HepG2 (cell line): Measurements from ENCODE around the gene NHSL1. TPM values are rescaled to one million over a fixed set of nuclear protein-coding genes. Genes with fewer than 3 reads are reported as not detected.

Experiments
- BCLAF1 ChIP-seq: fragments of 450-650 bp; IDR thresholded peaks from 2 replicates; pipeline ENCODE4 v1.6.1; 2017; ENCODE audit warnings: mild to moderate bottlenecking
- CENPX ChIP-seq: sonication (generic); formaldehyde crosslinking; IDR thresholded peaks from 2 replicates; pipeline ENCODE4 v1.9.0; 2021; ENCODE audit warnings: mild to moderate bottlenecking, missing genetic modification reagents, moderate library complexity
- CSRNP1 ChIP-seq: sonication (generic); formaldehyde crosslinking; IDR thresholded peaks from 2 replicates; pipeline ENCODE4 v1.8.1; 2023; ENCODE audit warnings: mild to moderate bottlenecking, missing genetic modification reagents
- DR1 ChIP-seq: sonication (generic); formaldehyde crosslinking; IDR thresholded peaks from 2 replicates; pipeline ENCODE4 v1.8.0; 2021; ENCODE audit warnings: mild to moderate bottlenecking, missing genetic modification reagents, inconsistent platforms
- EED ChIP-seq: sonication (generic); formaldehyde crosslinking; IDR thresholded peaks from 2 replicates; pipeline ENCODE4 v1.5.0; 2020; ENCODE audit warnings: mild to moderate bottlenecking, missing genetic modification reagents
- GLI4 ChIP-seq: sonication (generic); formaldehyde crosslinking; IDR thresholded peaks from 2 replicates; pipeline ENCODE4 v1.5.1; 2020; ENCODE audit warnings: missing genetic modification reagents, mild to moderate bottlenecking, moderate library complexity, borderline replicate concordance
- GTF2F1 ChIP-seq: fragments of 150-350 bp; IDR thresholded peaks from 2 replicates; pipeline ENCODE4 v1.6.1; 2014; ENCODE audit warnings: low read length
- HMG20A ChIP-seq: IDR thresholded peaks from 2 replicates; pipeline ENCODE4 v1.6.1; 2016; ENCODE audit warnings: borderline replicate concordance
- IKZF5 ChIP-seq: IDR thresholded peaks from 2 replicates; pipeline ENCODE4 v1.6.1; 2018; ENCODE audit warnings: missing genetic modification reagents, mild to moderate bottlenecking, missing compliant biosample characterization
- ISL2 ChIP-seq: sonication (generic); formaldehyde crosslinking; IDR thresholded peaks from 2 replicates; pipeline ENCODE4 v1.5.0; 2020; ENCODE audit warnings: missing genetic modification reagents
- KDM5A ChIP-seq: fragments of 200-600 bp; sonication (generic); IDR thresholded peaks from 2 replicates; pipeline ENCODE4 v1.7.0; 2018; ENCODE audit warnings: antibody characterized with exemption, mild to moderate bottlenecking, low read length, borderline replicate concordance
- MEIS1 ChIP-seq: sonication (generic); formaldehyde crosslinking; IDR thresholded peaks from 2 replicates; pipeline ENCODE4 v1.9.0; 2021; ENCODE audit warnings: mild to moderate bottlenecking, missing genetic modification reagents, moderate library complexity, borderline replicate concordance
- NPAS2 ChIP-seq: sonication (generic); formaldehyde crosslinking; IDR thresholded peaks from 2 replicates; pipeline ENCODE4 v1.8.0; 2022; ENCODE audit warnings: mild to moderate bottlenecking, missing genetic modification reagents, borderline replicate concordance
- SUZ12 ChIP-seq: fragments of 150-350 bp; IDR thresholded peaks from 2 replicates; pipeline ENCODE4 v1.6.1; 2014; ENCODE audit warnings: low read depth, low read length
- TCF7 ChIP-seq: sonication (generic); IDR thresholded peaks from 2 replicates; pipeline ENCODE4 v1.6.1; 2016; ENCODE audit warnings: antibody characterized with exemption, low read depth
- TFAP4 ChIP-seq: sonication (generic); IDR thresholded peaks from 2 replicates; pipeline ENCODE4 v1.6.1; 2016; ENCODE audit warnings: low read depth, borderline replicate concordance
- U2AF2 ChIP-seq: fragments of 200-400 bp; formaldehyde crosslinking; IDR thresholded peaks from 2 replicates; pipeline ENCODE4 v1.6.1; 2017; ENCODE audit warnings: low read depth, mild to moderate bottlenecking, low read length
- ZBTB3 ChIP-seq: sonication (generic); formaldehyde crosslinking; IDR thresholded peaks from 2 replicates; pipeline ENCODE4 v1.4.0; 2020; ENCODE audit warnings: low read depth, mild to moderate bottlenecking, moderate library complexity, missing genetic modification reagents, borderline replicate concordance
- ZBTB38 ChIP-seq: sonication (generic); formaldehyde crosslinking; IDR thresholded peaks from 2 replicates; pipeline ENCODE4 v1.5.1; 2020; ENCODE audit warnings: mild to moderate bottlenecking, missing genetic modification reagents
- ZNF138 ChIP-seq: sonication (generic); formaldehyde crosslinking; IDR thresholded peaks from 2 replicates; pipeline ENCODE4 v1.5.0; 2020; ENCODE audit warnings: mild to moderate bottlenecking, low read depth, missing genetic modification reagents
- ZNF263 ChIP-seq: sonication (generic); formaldehyde crosslinking; IDR thresholded peaks from 2 replicates; pipeline ENCODE4 v1.4.0; 2020; ENCODE audit warnings: missing genetic modification reagents
- ZNF33B ChIP-seq: sonication (generic); formaldehyde crosslinking; IDR thresholded peaks from 2 replicates; pipeline ENCODE4 v1.5.1; 2020; ENCODE audit warnings: mild to moderate bottlenecking, missing genetic modification reagents
- ZNF496 ChIP-seq: sonication (generic); formaldehyde crosslinking; IDR thresholded peaks from 2 replicates; pipeline ENCODE4 v1.8.1; 2023; ENCODE audit warnings: mild to moderate bottlenecking, moderate library complexity, missing genetic modification reagents; ENCODE audit not compliant: insufficient replicate concordance
- ZNF530 ChIP-seq: sonication (generic); formaldehyde crosslinking; IDR thresholded peaks from 2 replicates; pipeline ENCODE4 v1.5.0; 2020; ENCODE audit warnings: low read depth, mild to moderate bottlenecking, missing genetic modification reagents
- polyA plus RNA-seq, 8 experiments: library from polyadenylated mRNA; depleted of rRNA in 3 of 8; stranded (reverse) in 7 of 8; unstranded in 1 of 8; fragments of >200 nt; fragmentation: Illumina TruSeq in 4 of 8; extraction: Trizol in 4 of 8; gene quantifications; 2 replicates each; pipeline versions ENCODE4 v1.2.1 to v1.2.3, GENCODE V29; 2011 to 2016; ENCODE audit warnings: low read depth in 4 of 8, missing spikeins in 1 of 8, mixed read lengths in 1 of 8; ENCODE audit not compliant: insufficient read depth in 1 of 8
- total RNA-seq, 5 experiments: library from RNA; depleted of rRNA; stranded (reverse); fragments of >200 nt; fragmentation: Illumina TruSeq; extraction: Trizol; gene quantifications; 2 replicates each; pipeline ENCODE4 v1.2.3, GENCODE V29; 2016; ENCODE audit warnings: low read depth in 1 of 5
- TF ChIP-seq, protein P1 (sequence below): sonication (generic); formaldehyde crosslinking; IDR thresholded peaks from 2 replicates; pipeline ENCODE4 v1.4.0; 2020; ENCODE audit warnings: missing genetic modification reagents

Gene NHSL1
- total and polyA plus RNA-seq, 2 of the 13 experiments (the other 11 are each of a cell fraction or from before 2014, with no cell fraction given): 24.9 to 53.6 TPM

GRCh38 chr6:138541823-138542481 is 42.7 kb upstream of the NHSL1 start (continued):
- TF ChIP-seq HMG20A (CRISPR knock-in tag) (no peak), ZNF263 (CRISPR knock-in tag) (peak; percentile 76), ZNF138 (CRISPR knock-in tag) (no peak), SUZ12 (no peak), CENPX (CRISPR knock-in tag) (no peak), TCF7 (no peak), BCLAF1 (no peak), ZNF496 (no peak), ISL2 (CRISPR knock-in tag) (no peak), ZNF530 (CRISPR knock-in tag) (no peak), GLI4 (CRISPR knock-in tag) (no peak), IKZF5 (CRISPR knock-in tag) (no peak), U2AF2 (no peak), TFAP4 (no peak), KDM5A (no peak), ZNF33B (CRISPR knock-in tag) (no peak), DR1 (CRISPR knock-in tag) (no peak), GTF2F1 (no peak), EED (no peak), ZBTB38 (CRISPR knock-in tag) (peak; percentile 72), CSRNP1 (CRISPR knock-in tag) (0 out of 2 replicates have a peak, but pooled peaks have one; percentile 30), NPAS2 (CRISPR knock-in tag) (no peak), ZBTB3 (CRISPR knock-in tag) (no peak), MEIS1 (no peak)
- TF ChIP-seq, protein P1, sequence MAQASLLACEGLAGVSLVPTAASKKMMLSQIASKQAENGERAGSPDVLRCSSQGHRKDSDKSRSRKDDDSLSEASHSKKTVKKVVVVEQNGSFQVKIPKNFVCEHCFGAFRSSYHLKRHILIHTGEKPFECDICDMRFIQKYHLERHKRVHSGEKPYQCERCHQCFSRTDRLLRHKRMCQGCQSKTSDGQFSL (CRISPR knock-in tag): no peak
